ENCODE results near the gene WDPCP. TPM values are rescaled to one million over a fixed set of nuclear protein-coding genes. Genes with fewer than 3 reads are reported as not detected.
A peak's percentile ranks its signal among the peaks of the same experiment; 100 is the strongest.

WDPCP gene, protein sequence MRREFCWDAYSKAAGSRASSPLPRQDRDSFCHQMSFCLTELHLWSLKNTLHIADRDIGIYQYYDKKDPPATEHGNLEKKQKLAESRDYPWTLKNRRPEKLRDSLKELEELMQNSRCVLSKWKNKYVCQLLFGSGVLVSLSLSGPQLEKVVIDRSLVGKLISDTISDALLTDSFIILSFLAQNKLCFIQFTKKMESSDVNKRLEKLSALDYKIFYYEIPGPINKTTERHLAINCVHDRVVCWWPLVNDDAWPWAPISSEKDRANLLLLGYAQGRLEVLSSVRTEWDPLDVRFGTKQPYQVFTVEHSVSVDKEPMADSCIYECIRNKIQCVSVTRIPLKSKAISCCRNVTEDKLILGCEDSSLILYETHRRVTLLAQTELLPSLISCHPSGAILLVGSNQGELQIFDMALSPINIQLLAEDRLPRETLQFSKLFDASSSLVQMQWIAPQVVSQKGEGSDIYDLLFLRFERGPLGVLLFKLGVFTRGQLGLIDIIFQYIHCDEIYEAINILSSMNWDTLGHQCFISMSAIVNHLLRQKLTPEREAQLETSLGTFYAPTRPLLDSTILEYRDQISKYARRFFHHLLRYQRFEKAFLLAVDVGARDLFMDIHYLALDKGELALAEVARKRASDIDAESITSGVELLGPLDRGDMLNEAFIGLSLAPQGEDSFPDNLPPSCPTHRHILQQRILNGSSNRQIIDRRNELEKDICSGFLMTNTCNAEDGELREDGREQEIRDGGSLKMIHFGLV
- total RNA-seq, result 13.3 TPM

DNA sequence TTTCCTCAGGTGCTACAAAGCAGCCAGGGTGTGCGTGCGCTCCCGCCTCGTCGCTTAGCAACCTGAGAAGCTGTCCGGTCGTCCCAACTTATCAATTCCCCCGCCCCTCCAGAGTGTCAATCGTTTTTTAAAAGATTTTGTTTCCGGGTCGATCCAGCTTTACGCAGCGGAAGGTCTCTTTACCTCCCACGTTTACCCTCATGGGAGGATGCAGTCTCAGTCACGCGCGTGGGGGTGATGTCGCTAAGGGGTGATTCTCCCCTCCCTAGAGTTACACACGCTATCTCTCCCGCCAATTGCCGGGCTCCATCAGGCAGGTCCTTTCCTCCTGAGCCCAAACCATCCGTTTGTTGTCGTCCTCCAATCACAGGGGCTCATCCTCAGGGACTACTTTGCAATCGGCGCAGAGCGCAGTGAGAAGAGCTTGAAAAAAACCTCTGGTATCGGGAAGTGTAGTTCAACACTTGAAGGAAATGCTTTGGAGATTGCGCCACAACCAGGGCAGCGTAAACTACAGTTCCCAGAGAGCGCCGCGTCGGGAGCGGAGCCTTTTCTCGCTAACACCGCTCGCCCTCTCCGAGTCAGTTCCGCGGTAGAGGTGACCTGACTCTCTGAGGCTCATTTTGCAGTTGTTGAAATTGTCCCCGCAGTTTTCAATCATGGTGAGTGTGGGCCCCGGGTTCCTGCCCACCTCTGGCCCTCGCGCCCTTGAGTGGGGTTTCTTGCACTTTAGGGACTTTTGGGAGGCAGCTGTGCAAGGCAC lies at the start of gene WDPCP, which contains the start of gene MDH1:
Gene WDPCP, minus strand, starts transcription at position 93 of the 763 bp plus-strand sequence. CDS start 206 bp downstream, outside the sequence.
Gene MDH1, plus strand, starts transcription at position 579 of the 763 bp plus-strand sequence. Its CDS starts 81 bp downstream, at position 660.
- DNase-seq (ENCODE audit: extremely low spot score in 2 of 2), result peak; percentile 98 to 99
- no peaks in the 10 kb centered on the region for H3K9me3 ChIP-seq
- peak within 1 kb of the TSS; percentile 72 for H3K27ac ChIP-seq
- peaks cover 39% of the 10 kb centered on the region for H3K4me1 ChIP-seq
- TF ChIP-seq POLR2A (IDR thresholded peaks at IDR 0.05), result peak in 1 of 2 donors; percentile 53
- TF ChIP-seq, protein P1, sequence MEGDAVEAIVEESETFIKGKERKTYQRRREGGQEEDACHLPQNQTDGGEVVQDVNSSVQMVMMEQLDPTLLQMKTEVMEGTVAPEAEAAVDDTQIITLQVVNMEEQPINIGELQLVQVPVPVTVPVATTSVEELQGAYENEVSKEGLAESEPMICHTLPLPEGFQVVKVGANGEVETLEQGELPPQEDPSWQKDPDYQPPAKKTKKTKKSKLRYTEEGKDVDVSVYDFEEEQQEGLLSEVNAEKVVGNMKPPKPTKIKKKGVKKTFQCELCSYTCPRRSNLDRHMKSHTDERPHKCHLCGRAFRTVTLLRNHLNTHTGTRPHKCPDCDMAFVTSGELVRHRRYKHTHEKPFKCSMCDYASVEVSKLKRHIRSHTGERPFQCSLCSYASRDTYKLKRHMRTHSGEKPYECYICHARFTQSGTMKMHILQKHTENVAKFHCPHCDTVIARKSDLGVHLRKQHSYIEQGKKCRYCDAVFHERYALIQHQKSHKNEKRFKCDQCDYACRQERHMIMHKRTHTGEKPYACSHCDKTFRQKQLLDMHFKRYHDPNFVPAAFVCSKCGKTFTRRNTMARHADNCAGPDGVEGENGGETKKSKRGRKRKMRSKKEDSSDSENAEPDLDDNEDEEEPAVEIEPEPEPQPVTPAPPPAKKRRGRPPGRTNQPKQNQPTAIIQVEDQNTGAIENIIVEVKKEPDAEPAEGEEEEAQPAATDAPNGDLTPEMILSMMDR (IDR thresholded peaks at IDR 0.05), result no peak
- peak; percentile 94 to 99 for TF ChIP-seq POLR2AphosphoS5 (IDR thresholded peaks at IDR 0.05; ENCODE audit: insufficient read depth in 1 of 2, low read depth in 1 of 2)
- no peaks in the 10 kb centered on the region for H3K36me3 ChIP-seq
- H3K4me3 ChIP-seq, result peak within 1 kb of the TSS; percentile 74 to 92
- no peaks in the 10 kb centered on the region for H3K27me3 ChIP-seq
- intact Hi-C loops (cut with DNase I), result no loop called here

DNA sequence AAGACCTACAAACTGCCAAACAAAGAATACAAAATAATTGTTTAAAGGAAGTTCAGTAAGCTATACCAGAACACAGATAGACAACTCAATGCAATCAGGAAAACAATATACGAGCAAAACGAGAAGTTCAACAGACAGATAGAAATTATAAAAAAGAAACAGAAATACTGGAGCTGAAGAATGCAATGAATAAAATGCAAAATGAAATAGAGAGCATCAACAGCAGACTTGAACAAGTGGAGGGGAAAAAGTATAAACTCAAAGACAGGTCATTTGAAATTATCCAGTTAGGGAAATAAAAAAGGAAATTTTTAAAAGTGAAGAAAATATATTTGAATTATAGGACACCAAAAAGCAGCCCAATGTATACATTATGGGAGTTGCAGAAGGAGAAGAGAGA lies 44.1 kb upstream of the WDPCP start:
- intact Hi-C loops (cut with DNase I), result no loop called here

DNA sequence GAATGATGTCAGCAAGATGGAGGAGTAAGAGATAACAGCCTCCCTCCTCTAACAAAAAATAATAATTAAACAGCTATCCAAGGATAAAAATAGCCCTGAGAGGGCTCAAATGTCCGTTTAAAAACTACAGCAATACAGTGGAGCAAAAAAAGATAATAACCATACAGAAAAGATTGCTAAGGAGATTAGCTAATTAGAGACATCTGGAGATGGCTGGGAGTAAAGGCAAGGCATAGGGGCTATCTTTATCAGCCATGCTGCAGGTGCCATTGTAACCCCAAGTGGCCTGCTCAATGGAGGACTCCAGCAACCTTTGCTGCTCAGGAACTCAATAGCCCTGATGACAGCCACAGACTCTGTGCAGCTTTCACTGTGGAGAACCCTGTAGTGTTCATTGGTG lies 43.2 kb upstream of the WDPCP start:
- intact Hi-C loops (cut with DNase I), result no loop called here
- no peak for TF ChIP-seq POLR2A (IDR thresholded peaks at IDR 0.05)
- TF ChIP-seq POLR2AphosphoS5 (IDR thresholded peaks at IDR 0.05; ENCODE audit: insufficient read depth in 1 of 2, low read depth in 1 of 2), result no peak
- TF ChIP-seq, protein P1 (IDR thresholded peaks at IDR 0.05), result no peak
- H3K9me3 ChIP-seq, result peaks cover 11% of the 10 kb centered on the region
- no peaks in the 10 kb centered on the region for H3K36me3 ChIP-seq
- no peaks in the 10 kb centered on the region for H3K4me1 ChIP-seq
- no peak for DNase-seq (ENCODE audit: extremely low spot score in 2 of 2)
- H3K4me3 ChIP-seq, result no peak overlapping the region
- H3K27me3 ChIP-seq, result no peaks in the 10 kb centered on the region
- H3K27ac ChIP-seq, result no peak overlapping the region

More for the DNA sequence above, 44.1 kb upstream of the WDPCP start:
- no peak for DNase-seq (ENCODE audit: extremely low spot score in 2 of 2)
- Histone ChIP-seq H3K9me3 (peaks cover 11% of the 10 kb centered on the region), H3K4me3 (no peak overlapping the region), H3K27ac (no peak overlapping the region), H3K4me1 (no peaks in the 10 kb centered on the region), H3K36me3 (no peaks in the 10 kb centered on the region), H3K27me3 (no peaks in the 10 kb centered on the region)
- no peak for TF ChIP-seq POLR2AphosphoS5 (IDR thresholded peaks at IDR 0.05; ENCODE audit: insufficient read depth in 1 of 2, low read depth in 1 of 2)
- TF ChIP-seq POLR2A (IDR thresholded peaks at IDR 0.05), result no peak
- TF ChIP-seq, protein P1 (IDR thresholded peaks at IDR 0.05), result no peak

DNA sequence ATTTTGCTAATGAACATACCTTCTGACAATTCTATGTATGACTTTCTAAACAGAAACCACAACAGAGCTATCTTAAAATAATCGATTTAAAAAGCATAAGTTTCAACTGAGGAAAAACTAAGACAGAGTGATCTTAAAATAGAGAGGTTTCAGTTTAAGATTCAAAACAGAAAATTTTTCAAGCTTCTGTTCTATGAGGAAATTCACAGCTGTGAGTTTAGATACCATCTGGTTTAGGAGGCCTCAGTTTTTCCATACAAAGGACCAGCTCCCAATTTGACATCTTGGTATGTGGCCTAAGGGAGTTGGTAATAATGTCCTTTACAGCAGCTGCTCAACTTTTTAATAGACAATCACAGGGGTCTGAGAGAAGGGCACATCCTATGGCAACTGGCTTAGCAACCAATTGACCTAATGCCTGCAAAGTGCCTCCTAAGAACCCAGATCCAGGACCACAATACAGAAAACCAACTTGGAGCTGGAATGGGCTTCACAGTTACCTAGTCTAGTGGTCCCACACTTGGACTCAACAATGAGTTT lies 40.2 kb upstream of the WDPCP start:
- no peaks in the 10 kb centered on the region for H3K27me3 ChIP-seq
- H3K9me3 ChIP-seq, result peaks cover 5% of the 10 kb centered on the region
- no peak overlapping the region for H3K27ac ChIP-seq
- DNase-seq (ENCODE audit: extremely low spot score in 2 of 2), result no peak
- no peaks in the 10 kb centered on the region for H3K36me3 ChIP-seq
- H3K4me1 ChIP-seq, result no peaks in the 10 kb centered on the region
- no peak overlapping the region for H3K4me3 ChIP-seq
- TF ChIP-seq POLR2A (IDR thresholded peaks at IDR 0.05) (no peak), POLR2AphosphoS5 (IDR thresholded peaks at IDR 0.05; ENCODE audit: insufficient read depth in 1 of 2, low read depth in 1 of 2) (no peak)
- TF ChIP-seq, protein P1 (IDR thresholded peaks at IDR 0.05), result no peak
- intact Hi-C loops (cut with DNase I), result no loop called here

Measured in vagina (tissue), 2 donors.